AML-193 (cell line): ENCODE results near the gene TNRC6B.
"Not testable (repeated sequence)": the region's sequence is repeated elsewhere in the genome, so short reads cannot be mapped to it uniquely, and the experiment has no call there.

ENCODE experiments used
- DNase-seq, 2 experiments: peaks; one replicate each; lab custom pipeline; 2025; lab: John Stamatoyannopoulos, UW

TNRC6B gene

DNA sequence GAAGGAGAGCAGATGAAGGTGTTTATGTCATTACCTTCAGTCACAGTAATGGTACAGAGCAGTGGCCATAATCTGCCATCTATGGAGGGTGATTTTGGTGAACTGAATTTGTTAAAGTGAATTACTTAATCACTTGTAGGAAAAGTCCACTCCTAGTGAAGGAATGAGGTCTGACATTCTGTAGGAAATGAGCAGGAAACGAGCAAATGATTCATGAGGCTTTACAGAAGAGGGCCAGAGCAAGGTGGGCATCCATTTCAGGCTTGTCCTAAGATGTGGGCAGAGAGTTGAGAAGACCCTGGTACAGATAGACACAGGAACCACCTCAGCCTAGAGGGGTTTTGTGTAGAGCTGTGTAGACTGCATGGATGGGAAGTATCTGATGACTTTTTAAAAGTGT lies 186.7 kb downstream of the TNRC6B start:
- no peak for DNase-seq

GRCh38 chr22:40366068-40366467 lies 188.3 kb downstream of the TNRC6B start:
- DNase-seq = no peak

- DNase-seq = no peak
Measured at GRCh38 chr22:40367342-40367741, 189.6 kb downstream of the TNRC6B start.

- no peak for DNase-seq
Measured at GRCh38 chr22:40368016-40368415, 190.3 kb downstream of the TNRC6B start.

- DNase-seq = no peak
Measured at GRCh38 chr22:40368836-40369235, 191.1 kb downstream of the TNRC6B start.

GRCh38 chr22:40374567-40374966 lies 196.8 kb downstream of the TNRC6B start:
- no peak for DNase-seq

- DNase-seq = no peak
Measured at GRCh38 chr22:40376149-40376548, 198.4 kb downstream of the TNRC6B start.

DNA sequence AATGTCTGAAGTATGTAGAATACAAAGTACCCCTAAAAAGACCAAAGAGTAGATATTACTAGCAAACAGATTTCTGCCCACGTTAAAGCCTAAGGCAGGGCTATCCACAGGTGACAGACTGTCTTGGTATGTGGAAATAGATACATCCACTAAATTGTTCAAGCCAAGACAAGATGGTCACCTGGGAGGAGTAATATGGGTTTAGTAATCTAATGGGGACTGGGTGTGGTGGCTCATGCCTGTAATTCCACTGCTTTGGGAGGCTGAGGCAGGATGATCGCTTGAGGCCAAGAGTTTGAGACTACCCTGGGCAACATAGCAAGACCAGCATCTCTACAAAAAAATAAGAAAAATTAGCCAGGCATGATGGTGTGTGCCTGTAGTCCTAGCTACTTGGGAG lies 200.2 kb downstream of the TNRC6B start:
- no peak for DNase-seq

DNA sequence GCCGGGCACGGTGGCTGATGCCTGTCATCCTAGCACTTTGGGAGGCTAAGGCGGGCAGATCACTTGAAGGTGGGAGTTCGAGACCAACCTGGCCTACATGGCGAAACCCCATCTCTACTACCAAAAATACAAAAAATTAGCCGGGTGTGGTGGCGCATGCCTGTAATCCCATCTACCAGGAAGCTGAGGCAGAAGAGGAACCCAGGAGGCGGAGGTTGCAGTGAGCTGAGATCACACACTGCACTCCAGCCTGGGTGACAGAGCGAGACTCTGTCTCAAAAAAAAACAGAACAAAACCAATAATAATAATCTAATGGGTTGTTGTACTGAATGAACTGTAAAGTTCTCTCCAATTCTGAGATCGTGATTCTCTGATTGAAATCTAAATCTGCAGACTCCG lies 200.7 kb downstream of the TNRC6B start:
- DNase-seq = not testable (repeated sequence)

DNA sequence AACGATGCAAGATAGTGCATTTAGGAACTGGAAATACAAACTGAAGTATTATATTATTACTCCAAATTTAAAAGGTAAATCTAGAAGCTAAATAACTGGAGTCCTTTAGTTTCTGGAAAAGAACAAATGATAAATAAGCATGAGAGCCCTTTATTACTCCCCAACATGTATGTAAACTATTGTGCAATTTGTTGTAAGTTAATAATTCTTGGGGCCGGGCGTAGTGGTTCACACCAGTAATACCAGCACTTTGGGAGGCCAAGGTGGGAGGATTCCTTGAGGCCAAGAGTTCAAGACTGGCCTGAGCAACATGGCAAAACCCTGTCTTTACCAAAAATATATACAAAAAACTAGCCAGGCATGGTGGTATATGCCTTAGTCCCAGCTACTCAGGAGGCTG lies 203.7 kb downstream of the TNRC6B start:
- no peak for DNase-seq

DNA sequence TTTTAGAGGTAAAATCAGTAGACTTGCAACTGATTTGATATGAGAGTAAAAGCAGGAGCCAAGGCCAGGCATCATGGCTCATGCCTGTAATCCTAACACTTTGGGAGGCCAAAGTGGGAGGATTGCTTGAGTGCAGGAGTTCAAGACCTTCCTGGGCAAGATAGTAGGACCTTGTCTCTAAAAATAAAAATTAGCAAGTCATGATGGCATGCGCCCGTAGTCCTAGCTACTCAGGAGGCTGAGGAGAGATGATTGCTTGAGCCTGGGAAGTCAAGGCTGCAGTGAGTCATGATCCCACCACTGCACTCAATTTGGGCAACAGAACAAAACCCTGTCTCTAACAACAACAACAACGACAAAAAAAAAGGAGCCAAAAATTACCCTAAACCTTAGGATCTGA lies 206.2 kb downstream of the TNRC6B start:
- DNase-seq = no peak

GRCh38 chr22:40385036-40385782 lies 207.5 kb downstream of the TNRC6B start:
- peak; percentile 58 to 60 for DNase-seq
